WTC11 (cell line): ENCODE results near the gene SLC24A3. TPM values are rescaled to one million over a fixed set of nuclear protein-coding genes. Genes with fewer than 3 reads are reported as not detected.
"Not testable (repeated sequence)": the region's sequence is repeated elsewhere in the genome, so short reads cannot be mapped to it uniquely, and the experiment has no call there.

Experiments
- ATAC-seq: fragments of 200-7000 bp; cut with Tn5 transposase; 2 replicates; pipeline ENCODE4 v1.10.0; 2021; ENCODE audit warnings: mild to moderate bottlenecking, moderate library complexity
- CTCF ChIA-PET: fragments of 300-600 bp; sonication (Branson Sonifier 250); formaldehyde crosslinking; loops from one replicate; lab custom pipeline; 2021; ENCODE audit warnings: antibody characterized with exemption; lab: Charles Lee
- POLR2A ChIA-PET: fragments of 350-600 bp; sonication (Branson Sonifier 250); formaldehyde crosslinking; loops from one replicate; lab custom pipeline; 2021; ENCODE audit warnings: antibody characterized with exemption; lab: Charles Lee
- DNase-seq: peaks from one replicate; pipeline ENCODE4 v3.0.0; 2021; ENCODE audit warnings: low spot score
- H3K27ac Mint-ChIP-seq: 2 replicates; pipeline ENCODE4 v1.8.0; 2021; ENCODE audit warnings: mixed read lengths
- H3K27me3 Mint-ChIP-seq: 2 replicates; pipeline ENCODE4 v1.8.0; 2021; ENCODE audit warnings: low read depth, mild to moderate bottlenecking, moderate library complexity, mixed read lengths
- H3K36me3 Mint-ChIP-seq: 2 replicates; pipeline ENCODE4 v1.8.0; 2021; ENCODE audit warnings: mixed read lengths
- H3K4me1 Mint-ChIP-seq: 2 replicates; pipeline ENCODE4 v1.8.0; 2022; ENCODE audit warnings: mixed read lengths
- H3K4me3 Mint-ChIP-seq: 2 replicates; pipeline ENCODE4 v1.8.0; 2021; ENCODE audit warnings: mild to moderate bottlenecking, moderate library complexity, mixed read lengths
- H3K9me3 Mint-ChIP-seq: 2 replicates; pipeline ENCODE4 v1.8.0; 2021; ENCODE audit warnings: mixed read lengths
- ATF1 ChIP-seq: sonication (generic); formaldehyde crosslinking; IDR thresholded peaks from 2 replicates; pipeline ENCODE4 v1.8.1; 2023; ENCODE audit warnings: mild to moderate bottlenecking, moderate library complexity, missing genetic modification reagents
- ATF6 ChIP-seq: sonication (generic); formaldehyde crosslinking; IDR thresholded peaks from 2 replicates; pipeline ENCODE4 v1.8.1; 2023; ENCODE audit warnings: mild to moderate bottlenecking, missing genetic modification reagents
- CDX4 ChIP-seq: fragments of 250-450 bp; sonication (Bioruptor Pico); IDR thresholded peaks from 2 replicates; pipeline ENCODE4 v1.9.0; 2021; ENCODE audit warnings: moderate library complexity, mild to moderate bottlenecking, inconsistent platforms, borderline replicate concordance
- CREB1 ChIP-seq: sonication (generic); formaldehyde crosslinking; IDR thresholded peaks from 2 replicates; pipeline ENCODE4 v1.8.0; 2023; ENCODE audit warnings: mild to moderate bottlenecking, missing genetic modification reagents
- CTCF ChIP-seq: fragments of 200-600 bp; IDR thresholded peaks from 2 replicates; pipeline ENCODE4 v1.8.0; 2022; ENCODE audit warnings: antibody characterized with exemption
- ERG ChIP-seq: fragments of 250-450 bp; sonication (Bioruptor Pico); IDR thresholded peaks from 2 replicates; pipeline ENCODE4 v1.8.0; 2021; ENCODE audit warnings: mild to moderate bottlenecking
- JAZF1 ChIP-seq: fragments of 250-450 bp; sonication (Bioruptor Pico); IDR thresholded peaks from 2 replicates; pipeline ENCODE4 v1.9.0; 2021; ENCODE audit warnings: moderate library complexity, mild to moderate bottlenecking, inconsistent platforms
- MAX ChIP-seq: sonication (generic); formaldehyde crosslinking; IDR thresholded peaks from 2 replicates; pipeline ENCODE4 v1.8.0; 2022; ENCODE audit warnings: mild to moderate bottlenecking, missing genetic modification reagents
- NR1H2 ChIP-seq: sonication (generic); formaldehyde crosslinking; IDR thresholded peaks from 2 replicates; pipeline ENCODE4 v1.9.0; 2021; ENCODE audit warnings: mild to moderate bottlenecking, moderate library complexity, missing genetic modification reagents
- PRDM15 ChIP-seq: sonication (generic); formaldehyde crosslinking; IDR thresholded peaks from 2 replicates; pipeline ENCODE4 v1.8.0; 2022; ENCODE audit warnings: missing genetic modification reagents
- TEAD4 ChIP-seq: sonication (generic); formaldehyde crosslinking; IDR thresholded peaks from 2 replicates; pipeline ENCODE4 v1.8.0; 2022; ENCODE audit warnings: mild to moderate bottlenecking, missing genetic modification reagents
- TP53 ChIP-seq: sonication (generic); formaldehyde crosslinking; IDR thresholded peaks from 2 replicates; pipeline ENCODE4 v1.8.1; 2023; ENCODE audit warnings: mild to moderate bottlenecking, missing genetic modification reagents
- ZBTB43 ChIP-seq: sonication (generic); formaldehyde crosslinking; IDR thresholded peaks from 2 replicates; pipeline ENCODE4 v1.8.1; 2023; ENCODE audit warnings: mild to moderate bottlenecking, missing genetic modification reagents
- ZNF232 ChIP-seq: sonication (generic); formaldehyde crosslinking; IDR thresholded peaks from 2 replicates; pipeline ENCODE4 v1.8.0; 2022; ENCODE audit warnings: mild to moderate bottlenecking, missing genetic modification reagents
- total RNA-seq: library from RNA; stranded (reverse); gene quantifications from 3 replicates; pipeline ENCODE4 v1.2.3, GENCODE V29; 2021

SLC24A3 gene
- total RNA-seq, 1 experiment from 2014 or later: 5.7 TPM

- POLR2A ChIA-PET: no interaction called here
- no peaks in the 10 kb centered on the region for H3K4me1 Mint-ChIP-seq
- peaks cover 21% of the 10 kb centered on the region for H3K9me3 Mint-ChIP-seq
- no peak overlapping the region for H3K4me3 Mint-ChIP-seq
- peaks cover 3% of the 10 kb centered on the region for H3K27me3 Mint-ChIP-seq
- peaks cover 20% of the 10 kb centered on the region for H3K36me3 Mint-ChIP-seq
- CTCF ChIA-PET: no interaction called here
- no peak overlapping the region for H3K27ac Mint-ChIP-seq
- no peak for DNase-seq
- no peak for TF ChIP-seq ATF6 (CRISPR knock-in tag)
- TF ChIP-seq TP53 (CRISPR knock-in tag): no peak
- TF ChIP-seq JAZF1: no peak
- no peak for TF ChIP-seq PRDM15 (CRISPR knock-in tag)
- no peak for TF ChIP-seq MAX (CRISPR knock-in tag)
- no peak for TF ChIP-seq CDX4 (CRISPR knock-in tag)
- TF ChIP-seq ZBTB43 (CRISPR knock-in tag): no peak
- TF ChIP-seq ATF1 (CRISPR knock-in tag): no peak
- no peak for TF ChIP-seq TEAD4 (CRISPR knock-in tag)
- no peak for TF ChIP-seq CTCF
- no peak for TF ChIP-seq CREB1 (CRISPR knock-in tag)
- no peak for TF ChIP-seq ZNF232
- no peak for TF ChIP-seq ERG (CRISPR knock-in tag)
- TF ChIP-seq NR1H2 (CRISPR knock-in tag): no peak
- TF ChIP-seq, all 79 proteins: peak for 0
- ATAC-seq: no peak
Measured at GRCh38 chr20:19677336-19677735, 464.9 kb downstream of the SLC24A3 start.

GRCh38 chr20:19678591-19678990, 466.1 kb downstream of the SLC24A3 start:
- CTCF ChIA-PET, POLR2A ChIA-PET, H3K27me3 Mint-ChIP-seq, DNase-seq, H3K27ac Mint-ChIP-seq, H3K4me3 Mint-ChIP-seq, ATAC-seq, H3K4me1 Mint-ChIP-seq: not testable (repeated sequence)
- peaks cover 21% of the 10 kb centered on the region for H3K9me3 Mint-ChIP-seq
- H3K36me3 Mint-ChIP-seq: peaks cover 20% of the 10 kb centered on the region
